Cardiac fibroblast (primary cell): ENCODE measurements around the gene CCNL2.

Experiments used
- DNase-seq, 2 donors: peaks; one replicate each; pipeline versions ENCODE4 v3.0.0 to v3.0.0-alpha.2; 2010; ENCODE audit warnings: low read depth in 2 of 2
- H3K4me3 ChIP-seq, 2 donors: replicated peaks in 1 of 2; 1 replicate in 1 of 2; 2 replicates in 1 of 2; pipeline ENCODE4 v1.5.1; 2011; ENCODE audit warnings: low read depth in 2 of 2, low read length in 2 of 2, mild to moderate bottlenecking in 2 of 2, moderate library complexity in 1 of 2
- TF ChIP-seq, protein P1 (sequence below): IDR thresholded peaks from one replicate; pipeline ENCODE4 v1.5.1; 2011; ENCODE audit warnings: low read depth, mild to moderate bottlenecking, low read length, inconsistent platforms

Gene CCNL2

DNA sequence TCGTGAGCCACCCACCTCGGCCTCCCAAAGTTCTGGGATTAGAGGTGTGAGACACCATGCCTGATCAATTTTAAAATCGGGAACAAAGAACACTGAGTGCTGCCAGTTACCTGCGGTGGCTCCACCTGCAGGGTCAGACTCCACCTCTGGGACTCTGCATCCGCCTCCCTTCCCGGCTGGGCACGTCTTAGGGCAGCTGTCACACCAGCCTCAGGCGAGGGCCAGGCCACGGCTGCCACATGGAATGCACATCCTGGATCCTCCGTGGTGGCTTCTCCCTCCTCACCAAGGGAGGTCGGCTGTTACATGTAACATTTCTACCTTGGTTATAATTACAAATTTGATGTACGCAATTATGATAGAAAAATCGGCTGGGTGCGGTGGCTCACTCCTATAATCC lies 34.9 kb downstream of the CCNL2 start:
- TF ChIP-seq, protein P1, sequence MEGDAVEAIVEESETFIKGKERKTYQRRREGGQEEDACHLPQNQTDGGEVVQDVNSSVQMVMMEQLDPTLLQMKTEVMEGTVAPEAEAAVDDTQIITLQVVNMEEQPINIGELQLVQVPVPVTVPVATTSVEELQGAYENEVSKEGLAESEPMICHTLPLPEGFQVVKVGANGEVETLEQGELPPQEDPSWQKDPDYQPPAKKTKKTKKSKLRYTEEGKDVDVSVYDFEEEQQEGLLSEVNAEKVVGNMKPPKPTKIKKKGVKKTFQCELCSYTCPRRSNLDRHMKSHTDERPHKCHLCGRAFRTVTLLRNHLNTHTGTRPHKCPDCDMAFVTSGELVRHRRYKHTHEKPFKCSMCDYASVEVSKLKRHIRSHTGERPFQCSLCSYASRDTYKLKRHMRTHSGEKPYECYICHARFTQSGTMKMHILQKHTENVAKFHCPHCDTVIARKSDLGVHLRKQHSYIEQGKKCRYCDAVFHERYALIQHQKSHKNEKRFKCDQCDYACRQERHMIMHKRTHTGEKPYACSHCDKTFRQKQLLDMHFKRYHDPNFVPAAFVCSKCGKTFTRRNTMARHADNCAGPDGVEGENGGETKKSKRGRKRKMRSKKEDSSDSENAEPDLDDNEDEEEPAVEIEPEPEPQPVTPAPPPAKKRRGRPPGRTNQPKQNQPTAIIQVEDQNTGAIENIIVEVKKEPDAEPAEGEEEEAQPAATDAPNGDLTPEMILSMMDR = no peak
- H3K4me3 ChIP-seq = no peak overlapping the region
- DNase-seq = no peak

DNA sequence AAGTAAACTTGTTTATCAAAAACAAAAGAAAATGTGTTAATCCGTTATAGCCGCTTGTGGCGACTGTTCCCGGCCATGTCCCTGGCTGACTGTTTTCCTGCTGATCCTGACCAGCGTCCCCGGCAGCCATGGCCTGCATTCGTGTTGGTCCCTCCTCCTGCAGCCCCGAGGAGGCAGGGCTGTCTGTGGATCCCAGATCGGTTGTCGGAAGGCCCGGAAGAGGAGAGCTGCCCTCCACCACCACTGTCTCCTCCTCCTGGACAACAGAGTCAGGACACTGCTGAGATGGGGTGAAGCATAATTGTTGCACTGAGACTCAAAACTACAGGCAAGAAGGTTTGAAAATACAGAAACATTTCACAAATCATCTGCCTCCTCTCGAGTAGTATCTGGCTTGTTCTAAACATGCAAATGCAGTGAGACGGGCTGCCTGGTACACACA lies 37.1 kb downstream of the CCNL2 start:
- TF ChIP-seq, protein P1 = peak; percentile 24
- H3K4me3 ChIP-seq = no peak overlapping the region
- DNase-seq = peak; percentile 74 to 88

DNA sequence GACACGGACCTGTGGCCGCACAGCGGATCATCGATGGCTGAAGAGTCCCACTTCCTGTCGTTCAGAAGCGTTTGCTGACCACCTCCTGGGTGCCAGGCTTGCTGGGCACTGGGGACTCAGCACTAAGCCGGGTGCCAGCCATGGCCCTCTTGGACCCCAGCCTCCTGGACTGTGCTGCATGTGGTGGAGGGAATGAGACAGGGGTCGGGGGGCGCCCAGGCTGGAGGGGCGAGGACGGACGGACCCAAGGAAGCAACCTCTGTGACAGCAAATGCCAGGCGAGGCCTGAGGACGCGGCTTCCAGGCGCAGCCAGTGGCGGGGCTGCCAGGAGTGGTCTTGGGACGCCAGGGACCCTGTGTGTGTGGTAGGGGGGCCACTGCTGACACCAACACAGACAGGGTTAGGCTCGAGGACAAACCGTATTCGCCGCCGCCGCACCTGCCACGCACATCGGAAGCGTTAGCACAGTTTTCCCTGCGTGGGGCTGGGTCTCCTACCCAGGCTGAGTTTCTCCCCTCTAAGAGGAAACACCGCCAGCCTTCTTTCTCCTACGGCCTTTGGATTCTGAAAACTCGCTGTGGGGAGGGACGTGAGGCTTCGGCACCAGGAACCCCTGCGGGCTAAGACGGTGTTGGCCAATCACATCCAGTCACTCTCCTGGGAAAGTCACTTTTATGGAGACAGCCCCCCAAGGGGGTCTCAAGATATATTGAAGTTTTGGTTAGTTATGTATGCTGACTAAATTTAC lies 37.7 kb downstream of the CCNL2 start:
- H3K4me3 ChIP-seq = no peak overlapping the region
- TF ChIP-seq, protein P1 = no peak
- DNase-seq = no peak

DNA sequence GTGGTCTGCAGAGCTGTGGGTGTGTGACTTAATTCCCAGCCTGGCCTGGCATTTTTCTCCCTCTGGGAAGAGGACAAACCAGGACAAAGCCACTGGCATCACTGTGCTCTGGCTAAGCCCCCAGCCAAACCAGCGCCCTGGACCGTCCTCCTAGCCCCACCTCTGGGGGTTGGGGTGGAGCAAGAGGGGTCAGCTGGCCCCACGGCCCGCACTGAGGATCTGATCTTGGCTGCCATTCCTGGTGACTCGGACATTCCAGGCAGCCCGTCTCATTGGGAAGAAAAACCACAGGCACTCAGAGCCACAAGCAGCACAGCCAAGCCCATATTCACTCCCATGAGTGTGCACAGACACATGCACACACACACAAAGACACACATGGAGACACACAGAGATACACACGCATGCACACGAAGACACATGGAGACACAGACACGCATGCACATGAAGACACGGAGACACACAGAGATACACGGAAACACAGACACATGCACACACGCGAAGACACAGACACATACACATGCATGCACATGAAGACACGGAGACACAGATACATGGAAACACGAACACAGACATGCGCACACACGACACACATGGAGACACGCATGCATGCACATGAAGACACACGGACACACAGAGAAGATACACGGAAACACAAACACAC lies 38.5 kb downstream of the CCNL2 start:
- DNase-seq = peak; percentile 92 to 93
- no peak overlapping the region for H3K4me3 ChIP-seq
- TF ChIP-seq, protein P1 = no peak

DNA sequence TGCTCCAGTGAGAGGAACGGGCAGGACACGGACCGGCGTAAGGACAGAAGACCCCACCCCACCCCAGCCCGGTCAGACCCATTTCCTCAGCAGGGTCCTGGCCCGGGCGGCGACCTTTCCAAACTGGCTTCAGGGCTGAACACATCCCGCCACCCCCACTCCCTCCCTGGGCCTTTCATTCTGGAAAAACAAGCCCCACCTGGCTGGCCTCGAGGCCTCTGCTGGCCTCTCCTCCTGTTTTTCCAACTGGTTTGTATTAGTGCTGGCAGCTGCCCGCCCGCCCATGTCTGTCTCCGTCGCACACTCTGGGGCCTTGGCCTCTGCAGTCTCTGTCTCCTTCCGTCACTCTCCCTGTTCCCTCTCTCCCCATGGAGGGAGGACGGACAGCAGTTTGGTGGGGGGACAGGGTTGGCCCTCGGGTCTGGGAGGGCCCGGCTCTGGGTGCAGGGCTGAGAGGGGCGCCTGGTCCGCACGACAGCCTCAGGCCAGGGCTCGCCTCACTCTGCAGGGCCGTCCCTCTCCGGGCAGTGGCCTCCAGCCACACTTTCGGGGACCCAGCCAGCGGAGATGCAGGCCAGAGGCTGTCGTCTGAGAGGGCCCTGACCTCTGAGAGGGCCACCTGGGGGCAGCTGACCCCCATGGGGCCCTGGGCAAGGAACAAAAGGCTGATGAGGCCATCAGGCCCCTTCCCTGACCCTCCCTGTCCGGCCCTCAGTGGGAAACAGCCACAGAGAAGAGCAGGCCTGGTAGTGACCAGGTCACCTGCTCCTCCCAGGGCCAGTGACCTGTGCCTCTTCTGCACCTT lies 39.3 kb downstream of the CCNL2 start:
- no peak overlapping the region for H3K4me3 ChIP-seq
- peak; percentile 34 to 52 for DNase-seq
- TF ChIP-seq, protein P1 = no peak

DNA sequence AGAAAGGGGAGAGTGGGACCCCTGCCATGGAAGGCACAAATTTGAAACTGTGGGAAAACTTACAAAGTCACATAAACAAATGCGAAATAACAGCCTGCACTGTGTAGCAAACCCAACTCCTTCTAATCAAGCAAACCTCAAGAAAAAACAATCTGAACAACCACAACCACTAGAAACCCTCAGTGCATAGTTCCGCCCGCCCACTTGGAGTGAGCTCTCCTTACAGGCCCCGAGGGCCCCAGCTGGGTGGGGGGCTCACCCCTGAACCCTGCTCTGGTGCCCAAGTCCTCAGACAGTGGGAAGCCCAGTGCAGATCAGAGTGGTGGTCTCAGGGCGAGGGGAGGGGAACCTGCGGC lies 39.8 kb downstream of the CCNL2 start:
- no peak overlapping the region for H3K4me3 ChIP-seq
- TF ChIP-seq, protein P1 = no peak
- DNase-seq = peak; percentile 40 to 61
